IgD-negative memory B cell (primary cell): Measurements from ENCODE around the gene ANKRD39. TPM values are rescaled to one million over a fixed set of nuclear protein-coding genes. Genes with fewer than 3 reads are reported as not detected.

Experiments used
- H3K27ac Mint-ChIP-seq, 3 donors: one replicate each; pipeline ENCODE4 v1.8.0; 2020 to 2022; ENCODE audit warnings: mild to moderate bottlenecking in 3 of 3, mixed read lengths in 3 of 3, moderate library complexity in 1 of 3
- H3K27me3 Mint-ChIP-seq: one replicate; pipeline ENCODE4 v1.8.0; 2021; ENCODE audit warnings: mixed read lengths
- H3K36me3 Mint-ChIP-seq: one replicate; pipeline ENCODE4 v1.8.0; 2020; ENCODE audit warnings: mild to moderate bottlenecking, mixed read lengths
- H3K4me1 Mint-ChIP-seq, 3 donors: one replicate each; pipeline ENCODE4 v1.8.0; 2020 to 2022; ENCODE audit warnings: mixed read lengths in 3 of 3, mild to moderate bottlenecking in 1 of 3
- H3K4me3 Mint-ChIP-seq, 4 donors: one replicate each; pipeline ENCODE4 v1.8.0; 2020 to 2022; ENCODE audit warnings: mild to moderate bottlenecking in 4 of 4, mixed read lengths in 4 of 4, moderate library complexity in 3 of 4
- H3K9me3 Mint-ChIP-seq, 3 donors: one replicate each; pipeline ENCODE4 v1.8.0; 2020 to 2021; ENCODE audit warnings: mixed read lengths in 3 of 3, mild to moderate bottlenecking in 1 of 3
- polyA plus RNA-seq: library from polyadenylated mRNA; unstranded; fragments of 300-500 nt; fragmentation: Illumina TruSeq; gene quantifications from one replicate; pipeline ENCODE4 v1.2.3, GENCODE V29; 2021

The ANKRD39 gene
- polyA plus RNA-seq, 1 donor from 2014 or later, result 16.3 TPM

- no peaks in the 10 kb centered on the region for H3K9me3 Mint-ChIP-seq
These were observed 23.1 kb upstream of the ANKRD39 start for GRCh38 chr2:96880891-96881273.

GRCh38 chr2:96879545-96880040 is 21.8 kb upstream of the ANKRD39 start:
- Mint-ChIP-seq H3K4me3 (no peak overlapping the region), H3K36me3 (no peaks in the 10 kb centered on the region), H3K4me1 (peaks cover under 1 to 3% (median 3%) of the 10 kb centered on the region in 3 donors), H3K27me3 (peaks cover 8% of the 10 kb centered on the region), H3K27ac (no peak overlapping the region), H3K9me3 (no peaks in the 10 kb centered on the region)

More at GRCh38 chr2:96880891-96881273, 23.1 kb upstream of the ANKRD39 start:
- no peak overlapping the region for H3K27ac Mint-ChIP-seq
- H3K4me3 Mint-ChIP-seq, result no peak overlapping the region
- H3K36me3 Mint-ChIP-seq, result no peaks in the 10 kb centered on the region
- H3K27me3 Mint-ChIP-seq, result peaks cover 8% of the 10 kb centered on the region
- H3K4me1 Mint-ChIP-seq, result no peaks in the 10 kb centered on the region

- H3K27me3 Mint-ChIP-seq, result peaks cover 9% of the 10 kb centered on the region
These were observed 21.2 kb upstream of the ANKRD39 start for GRCh38 chr2:96878796-96879544.

GRCh38 chr2:96878171-96878570 is 20.4 kb upstream of the ANKRD39 start:
- H3K9me3 Mint-ChIP-seq, result no peaks in the 10 kb centered on the region
- H3K27ac Mint-ChIP-seq, result no peak overlapping the region
- no peak overlapping the region for H3K4me3 Mint-ChIP-seq

More at GRCh38 chr2:96878796-96879544, 21.2 kb upstream of the ANKRD39 start:
- Mint-ChIP-seq H3K36me3 (no peaks in the 10 kb centered on the region), H3K9me3 (no peaks in the 10 kb centered on the region), H3K27ac (no peak overlapping the region), H3K4me1 (peaks cover 6 to 9% (median 9%) of the 10 kb centered on the region in 3 donors), H3K4me3 (no peak overlapping the region)

GRCh38 chr2:96877631-96878092 is 19.8 kb upstream of the ANKRD39 start:
- H3K4me3 Mint-ChIP-seq, result no peak overlapping the region
- no peaks in the 10 kb centered on the region for H3K9me3 Mint-ChIP-seq
- H3K36me3 Mint-ChIP-seq, result no peaks in the 10 kb centered on the region
- H3K27ac Mint-ChIP-seq, result no peak overlapping the region
- H3K27me3 Mint-ChIP-seq, result peaks cover 9% of the 10 kb centered on the region
- H3K4me1 Mint-ChIP-seq, result peaks cover 8 to 14% (median 14%) of the 10 kb centered on the region in 3 donors

More at GRCh38 chr2:96878171-96878570, 20.4 kb upstream of the ANKRD39 start:
- Mint-ChIP-seq H3K27me3 (peaks cover 9% of the 10 kb centered on the region), H3K4me1 (peaks cover 8 to 13% (median 13%) of the 10 kb centered on the region in 3 donors), H3K36me3 (no peaks in the 10 kb centered on the region)

GRCh38 chr2:96877042-96877451 is 19.2 kb upstream of the ANKRD39 start:
- Mint-ChIP-seq H3K9me3 (no peaks in the 10 kb centered on the region), H3K4me1 (peaks cover 8 to 14% (median 14%) of the 10 kb centered on the region in 3 donors), H3K36me3 (no peaks in the 10 kb centered on the region), H3K4me3 (no peak overlapping the region), H3K27ac (no peak overlapping the region), H3K27me3 (peaks cover 9% of the 10 kb centered on the region)

GRCh38 chr2:96876269-96877041 is 18.6 kb upstream of the ANKRD39 start:
- peak overlapping the region in 1 of 3 donors; percentile 71 for H3K27ac Mint-ChIP-seq
- H3K4me3 Mint-ChIP-seq, result no peak overlapping the region
- H3K27me3 Mint-ChIP-seq, result peaks cover 9% of the 10 kb centered on the region

GRCh38 chr2:96875498-96876268 is 17.9 kb upstream of the ANKRD39 start:
- peaks cover 12% of the 10 kb centered on the region for H3K27me3 Mint-ChIP-seq
- H3K4me1 Mint-ChIP-seq, result peaks cover 8 to 17% (median 17%) of the 10 kb centered on the region in 3 donors
- H3K27ac Mint-ChIP-seq, result peak overlapping the region in 1 of 3 donors; percentile 17
- no peak overlapping the region for H3K4me3 Mint-ChIP-seq
- H3K36me3 Mint-ChIP-seq, result no peaks in the 10 kb centered on the region
- no peaks in the 10 kb centered on the region for H3K9me3 Mint-ChIP-seq

More at GRCh38 chr2:96876269-96877041, 18.6 kb upstream of the ANKRD39 start:
- H3K36me3 Mint-ChIP-seq, result no peaks in the 10 kb centered on the region
- no peaks in the 10 kb centered on the region for H3K9me3 Mint-ChIP-seq
- H3K4me1 Mint-ChIP-seq, result peaks cover 8 to 14% (median 14%) of the 10 kb centered on the region in 3 donors

GRCh38 chr2:96874198-96874831 is 16.5 kb upstream of the ANKRD39 start:
- Mint-ChIP-seq H3K4me3 (peak overlapping the region; percentile 68 to 90 (median 76)), H3K27ac (peak overlapping the region; percentile 17 to 88 (median 38)), H3K36me3 (no peaks in the 10 kb centered on the region), H3K4me1 (peaks cover 8 to 20% (median 17%) of the 10 kb centered on the region in 3 donors), H3K9me3 (no peaks in the 10 kb centered on the region), H3K27me3 (peaks cover 12% of the 10 kb centered on the region)

- H3K27ac Mint-ChIP-seq, result peak overlapping the region in 2 of 3 donors; percentile 17 to 88
- no peaks in the 10 kb centered on the region for H3K9me3 Mint-ChIP-seq
- H3K36me3 Mint-ChIP-seq, result no peaks in the 10 kb centered on the region
- H3K27me3 Mint-ChIP-seq, result peaks cover 11% of the 10 kb centered on the region
- peak overlapping the region in 3 of 4 donors; percentile 58 to 83 (median 68) for H3K4me3 Mint-ChIP-seq
- H3K4me1 Mint-ChIP-seq, result peaks cover 8 to 20% (median 17%) of the 10 kb centered on the region in 3 donors
These were observed 15.9 kb upstream of the ANKRD39 start for GRCh38 chr2:96873651-96874096.

GRCh38 chr2:96872591-96873349 is 15.0 kb upstream of the ANKRD39 start:
- no peaks in the 10 kb centered on the region for H3K36me3 Mint-ChIP-seq
- H3K4me1 Mint-ChIP-seq, result peaks cover 8 to 23% (median 17%) of the 10 kb centered on the region in 3 donors
- H3K9me3 Mint-ChIP-seq, result no peaks in the 10 kb centered on the region
- H3K27ac Mint-ChIP-seq, result no peak overlapping the region
- peak overlapping the region in 1 of 4 donors; percentile 34 for H3K4me3 Mint-ChIP-seq
- peaks cover 12% of the 10 kb centered on the region for H3K27me3 Mint-ChIP-seq

- Mint-ChIP-seq H3K4me3 (peak overlapping the region; percentile 30 to 90 (median 74)), H3K4me1 (peaks cover 10 to 27% (median 17%) of the 10 kb centered on the region in 3 donors)
These were observed 12.9 kb upstream of the ANKRD39 start for GRCh38 chr2:96870626-96871255.

More at GRCh38 chr2:96870626-96871255, 12.9 kb upstream of the ANKRD39 start:
- Mint-ChIP-seq H3K9me3 (no peaks in the 10 kb centered on the region), H3K36me3 (no peaks in the 10 kb centered on the region), H3K27me3 (peaks cover 23% of the 10 kb centered on the region), H3K27ac (peak overlapping the region in 2 of 3 donors; percentile 27 to 79)
